MG63 (cell line): ENCODE data around the gene TPRG1L. TPM values are rescaled to one million over a fixed set of nuclear protein-coding genes. Genes with fewer than 3 reads are reported as not detected.
"Not testable (repeated sequence)": the region's sequence is repeated elsewhere in the genome, so short reads cannot be mapped to it uniquely, and the experiment has no call there.

Source experiments
- DNase-seq: peaks from one replicate; pipeline ENCODE4 v3.0.0-alpha.2; 2020
- H3K27me3 ChIP-seq: fragments of 250-450 bp; sonication (Bioruptor Pico); 2 replicates; pipeline ENCODE4 v1.5.1; 2020; ENCODE audit warnings: mild to moderate bottlenecking, moderate library complexity
- H3K36me3 ChIP-seq: fragments of 250-450 bp; sonication (Bioruptor Pico); 2 replicates; pipeline ENCODE4 v1.5.1; 2020; ENCODE audit warnings: mild to moderate bottlenecking, moderate library complexity
- H3K4me3 ChIP-seq: fragments of 250-450 bp; sonication (Bioruptor Pico); 2 replicates; pipeline ENCODE4 v1.5.1; 2020; ENCODE audit warnings: mild to moderate bottlenecking, moderate library complexity
- H3K9me3 ChIP-seq: fragments of 250-450 bp; sonication (Bioruptor Pico); 2 replicates; pipeline ENCODE4 v1.5.1; 2020; ENCODE audit warnings: mild to moderate bottlenecking, moderate library complexity
- total RNA-seq: library from RNA; depleted of rRNA; stranded (reverse); fragments of >200 nt; shearing (Covaris generic); gene quantifications from 2 replicates; pipeline ENCODE4 v1.2.3, GENCODE V29; 2014; ENCODE audit warnings: low replicate concordance; rRNA removed

Gene TPRG1L
- total RNA-seq: 32.4 and 34.5 TPM in 2 replicates

DNA sequence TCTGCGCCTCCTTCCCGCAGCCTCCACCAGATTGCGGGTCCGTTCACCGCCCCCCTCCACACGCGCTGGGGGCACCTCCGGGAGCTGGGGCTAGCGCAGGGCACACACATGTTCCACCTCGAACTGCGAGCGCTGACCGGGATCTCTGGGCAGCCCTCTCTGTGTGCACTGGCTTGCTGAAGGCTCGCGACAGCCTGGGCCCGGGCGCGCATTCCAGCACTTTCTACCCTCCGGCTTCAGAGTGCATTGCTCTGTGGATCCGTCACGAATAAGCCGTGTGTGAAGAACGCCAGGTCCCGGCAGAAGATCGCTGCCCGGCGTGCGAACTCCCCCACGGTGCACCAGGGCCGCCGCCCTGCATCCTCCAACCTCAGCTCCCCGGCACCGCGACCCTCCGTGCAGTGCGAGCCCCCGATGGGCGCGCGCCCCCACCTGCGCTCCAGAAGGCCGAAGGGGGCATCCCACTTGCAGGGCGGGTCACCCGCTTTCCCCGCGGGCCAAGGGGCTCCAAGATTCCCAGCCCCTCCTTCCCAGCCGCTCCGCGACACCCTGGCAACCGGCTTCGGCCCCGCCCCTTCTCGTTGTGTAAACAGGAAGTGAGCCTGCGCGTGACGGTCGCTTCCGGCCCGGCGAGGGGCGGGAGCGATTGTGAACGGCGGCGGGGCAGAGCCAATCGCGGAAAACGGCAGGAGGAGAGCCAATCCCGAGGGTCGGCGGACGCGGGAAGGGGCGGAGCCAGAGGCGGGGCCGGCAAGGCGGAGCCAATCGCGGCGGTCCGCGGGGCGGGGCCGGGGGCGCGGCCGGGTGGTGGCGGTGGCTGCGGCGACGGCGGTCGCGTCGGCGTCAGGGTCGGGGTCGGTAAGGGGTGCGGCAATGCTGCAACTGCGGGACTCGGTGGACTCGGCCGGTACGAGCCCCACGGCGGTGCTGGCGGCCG lies at the start of gene TPRG1L:
TPRG1L (plus strand) TSS at position 816 of the 937 bp plus-strand sequence; CDS start at position 874, 58 bp downstream.
- peak; percentile 95 for DNase-seq
- Histone ChIP-seq H3K9me3 (no peaks in the 10 kb centered on the region), H3K4me3 (peak within 1 kb of the TSS; percentile 86), H3K36me3 (peaks cover 9% of the 10 kb centered on the region), H3K27me3 (no peaks in the 10 kb centered on the region)

GRCh38 chr1:3575515-3575914 lies 49.3 kb upstream of the TPRG1L start:
- H3K4me3 ChIP-seq, H3K9me3 ChIP-seq, H3K27me3 ChIP-seq, DNase-seq: not testable (repeated sequence)
- peaks cover 14% of the 10 kb centered on the region for H3K36me3 ChIP-seq

DNA sequence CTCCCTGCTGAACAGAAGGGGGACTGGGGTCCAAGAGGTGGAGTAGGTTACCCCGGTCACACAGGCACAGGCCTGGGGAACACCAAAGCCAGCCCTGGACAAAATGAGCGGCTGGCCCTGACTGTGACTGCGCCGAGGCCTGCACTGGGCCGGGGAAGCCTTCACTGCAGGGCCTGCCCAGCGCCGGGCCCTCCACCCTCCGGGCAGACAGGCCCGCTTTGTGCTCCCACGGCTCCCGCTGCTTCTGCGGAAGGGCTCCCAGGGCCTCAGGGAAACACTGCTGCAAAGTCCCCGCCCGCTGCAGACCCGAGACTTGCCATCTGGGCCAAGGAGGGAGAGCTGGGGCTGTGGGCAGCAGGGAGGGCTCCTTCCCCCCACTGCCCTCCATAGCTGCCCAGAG lies 48.8 kb upstream of the TPRG1L start:
- Histone ChIP-seq H3K9me3 (no peaks in the 10 kb centered on the region), H3K36me3 (peaks cover 14% of the 10 kb centered on the region), H3K4me3 (no peak overlapping the region), H3K27me3 (no peaks in the 10 kb centered on the region)
- no peak for DNase-seq

- Histone ChIP-seq H3K36me3 (peaks cover 14% of the 10 kb centered on the region), H3K4me3 (no peak overlapping the region), H3K9me3 (no peaks in the 10 kb centered on the region), H3K27me3 (no peaks in the 10 kb centered on the region)
- no peak for DNase-seq
Observed at GRCh38 chr1:3577300-3577699, 47.5 kb upstream of the TPRG1L start.

GRCh38 chr1:3577711-3578432 lies 46.9 kb upstream of the TPRG1L start:
- H3K9me3 ChIP-seq: no peaks in the 10 kb centered on the region
- peak; percentile 20 for DNase-seq

DNA sequence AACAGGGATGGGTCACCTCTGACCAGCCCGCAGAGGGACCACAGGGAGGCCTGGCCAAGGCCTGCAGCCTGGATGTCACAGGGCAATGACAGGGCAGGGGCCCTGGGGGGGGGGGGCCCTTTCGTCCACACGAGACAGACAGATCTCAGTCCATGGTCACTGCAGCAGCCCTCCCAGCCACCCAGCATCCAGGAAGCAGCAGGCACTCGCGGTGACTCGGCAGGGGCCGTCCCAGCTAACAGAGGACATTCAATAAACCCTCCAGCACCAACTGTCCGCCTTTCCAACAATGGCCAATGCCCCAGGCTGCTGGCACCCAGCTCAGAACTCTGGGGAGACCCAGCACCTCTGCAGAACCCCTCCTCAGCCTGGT lies 46.4 kb upstream of the TPRG1L start:
- no peaks in the 10 kb centered on the region for H3K9me3 ChIP-seq

More at GRCh38 chr1:3577711-3578432, 46.9 kb upstream of the TPRG1L start:
- Histone ChIP-seq H3K27me3 (no peaks in the 10 kb centered on the region), H3K36me3 (peaks cover 14% of the 10 kb centered on the region), H3K4me3 (no peak overlapping the region)

DNA sequence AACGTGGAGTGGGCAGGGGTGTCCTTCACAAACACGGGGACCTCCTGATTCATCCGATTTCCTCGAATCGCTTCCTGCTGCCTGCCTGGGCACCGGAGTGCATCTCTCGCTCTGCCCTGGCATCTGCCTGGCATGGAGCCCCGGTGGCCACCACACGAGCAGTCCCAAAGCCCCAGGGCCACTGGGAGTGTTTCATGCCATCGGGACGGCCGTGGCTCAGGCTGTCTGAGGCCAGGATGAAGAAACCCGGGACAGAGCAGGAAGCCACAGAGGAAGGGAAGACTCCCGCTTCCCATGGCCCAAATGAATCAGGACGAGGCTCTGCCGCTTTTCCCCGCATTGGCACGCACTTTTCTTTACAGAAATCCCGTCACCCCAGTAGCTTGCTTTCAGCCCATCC lies 45.9 kb upstream of the TPRG1L start:
- Histone ChIP-seq H3K9me3 (no peaks in the 10 kb centered on the region), H3K27me3 (no peaks in the 10 kb centered on the region), H3K4me3 (no peak overlapping the region), H3K36me3 (peaks cover 14% of the 10 kb centered on the region)
- no peak for DNase-seq

More for the DNA sequence above, 46.4 kb upstream of the TPRG1L start:
- Histone ChIP-seq H3K4me3 (no peak overlapping the region), H3K27me3 (no peaks in the 10 kb centered on the region), H3K36me3 (peaks cover 14% of the 10 kb centered on the region)
- no peak for DNase-seq

- DNase-seq: no peak
Observed at GRCh38 chr1:3579626-3580025, 45.2 kb upstream of the TPRG1L start.

DNA sequence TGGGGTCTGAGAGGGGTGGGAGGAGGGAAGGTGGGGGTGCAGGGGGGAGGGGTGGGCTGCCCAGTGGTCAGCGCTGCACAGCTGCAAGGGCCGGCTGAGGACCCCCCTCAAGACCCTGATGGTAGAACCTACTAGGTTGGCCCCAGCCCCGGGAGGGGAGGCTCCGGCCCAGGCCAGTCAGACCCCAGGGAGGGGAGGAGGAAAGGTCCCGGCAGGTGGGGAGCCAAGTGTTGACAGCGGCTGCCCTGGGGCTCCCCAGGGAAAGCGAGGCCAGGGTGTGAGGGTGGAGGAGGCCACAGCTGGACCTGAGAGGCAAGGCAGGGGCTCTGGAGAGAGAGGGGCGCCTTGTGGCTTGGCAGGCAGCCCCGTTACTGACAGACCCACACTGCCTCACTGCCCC lies 44.6 kb upstream of the TPRG1L start:
- H3K27me3 ChIP-seq: no peaks in the 10 kb centered on the region
- H3K36me3 ChIP-seq: peaks cover 8% of the 10 kb centered on the region
- DNase-seq: no peak
- H3K9me3 ChIP-seq: no peaks in the 10 kb centered on the region
- H3K4me3 ChIP-seq: no peak overlapping the region

More at GRCh38 chr1:3579626-3580025, 45.2 kb upstream of the TPRG1L start:
- H3K27me3 ChIP-seq: no peaks in the 10 kb centered on the region
- no peak overlapping the region for H3K4me3 ChIP-seq
- peaks cover 14% of the 10 kb centered on the region for H3K36me3 ChIP-seq
- H3K9me3 ChIP-seq: no peaks in the 10 kb centered on the region

DNA sequence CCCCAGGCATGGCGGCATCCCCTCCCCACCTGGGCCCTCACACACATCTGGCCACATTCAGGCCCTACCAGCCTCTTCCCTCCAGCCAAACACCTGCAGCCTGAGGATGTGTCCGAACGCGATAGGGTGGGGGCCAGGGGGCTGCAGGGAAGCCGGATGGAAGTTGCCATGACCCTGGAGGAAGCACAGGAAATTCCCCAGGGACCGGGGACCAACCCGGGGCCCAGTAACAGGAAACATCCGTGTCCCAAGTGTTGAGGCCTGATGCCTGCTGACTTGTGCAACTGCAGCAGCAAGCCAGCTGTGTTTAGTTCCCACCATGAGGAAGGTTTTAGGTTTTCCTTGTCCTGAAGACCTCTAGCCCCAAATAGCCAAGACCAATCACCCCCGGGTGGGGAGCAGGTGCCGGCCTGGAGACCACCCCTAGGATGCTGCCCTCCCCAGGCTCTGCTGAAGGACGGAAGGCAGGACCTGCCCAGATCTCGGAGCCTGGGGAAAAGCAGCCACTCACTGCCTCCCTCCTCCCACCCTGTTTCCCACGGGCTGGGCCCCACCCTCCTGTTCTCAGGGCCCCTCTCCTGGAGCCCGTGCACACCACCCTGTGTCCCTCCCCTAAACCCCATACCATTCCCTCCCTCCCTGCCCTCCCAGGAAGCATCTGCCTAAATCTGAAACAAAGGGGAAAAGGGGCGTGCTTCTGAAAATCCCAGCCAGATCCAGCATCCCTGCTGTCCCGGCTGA lies 43.3 kb upstream of the TPRG1L start:
- no peak overlapping the region for H3K4me3 ChIP-seq
- no peak for DNase-seq
- no peaks in the 10 kb centered on the region for H3K9me3 ChIP-seq
- no peaks in the 10 kb centered on the region for H3K27me3 ChIP-seq
- peaks cover 5% of the 10 kb centered on the region for H3K36me3 ChIP-seq

DNA sequence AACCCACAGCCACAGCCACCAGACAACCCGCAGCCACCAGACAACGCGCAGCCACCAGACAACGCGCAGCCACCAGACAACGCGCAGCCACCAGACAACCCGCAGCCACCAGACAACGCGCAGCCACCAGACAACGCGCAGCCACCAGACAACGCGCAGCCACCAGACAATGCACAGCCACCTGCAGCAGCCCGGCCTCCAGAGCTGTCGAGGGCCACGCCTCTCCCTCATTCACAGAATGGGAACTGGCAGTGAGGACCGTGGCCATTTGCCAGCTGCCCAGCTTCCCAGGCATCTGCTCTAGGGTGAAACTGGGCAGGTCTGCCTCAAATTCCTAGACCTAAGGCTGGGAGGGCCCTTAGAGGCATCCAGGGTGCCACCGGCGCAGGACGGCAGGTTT lies 41.1 kb upstream of the TPRG1L start:
- not testable (repeated sequence) for H3K27me3 ChIP-seq, H3K4me3 ChIP-seq, DNase-seq, H3K36me3 ChIP-seq, H3K9me3 ChIP-seq

- Histone ChIP-seq H3K36me3 (peaks cover 3% of the 10 kb centered on the region; the same call in 1 of the 2 replicates), H3K4me3 (no peak overlapping the region), H3K9me3 (no peaks in the 10 kb centered on the region), H3K27me3 (no peaks in the 10 kb centered on the region)
- DNase-seq: no peak
Observed at GRCh38 chr1:3584915-3585314, 39.9 kb upstream of the TPRG1L start.

DNA sequence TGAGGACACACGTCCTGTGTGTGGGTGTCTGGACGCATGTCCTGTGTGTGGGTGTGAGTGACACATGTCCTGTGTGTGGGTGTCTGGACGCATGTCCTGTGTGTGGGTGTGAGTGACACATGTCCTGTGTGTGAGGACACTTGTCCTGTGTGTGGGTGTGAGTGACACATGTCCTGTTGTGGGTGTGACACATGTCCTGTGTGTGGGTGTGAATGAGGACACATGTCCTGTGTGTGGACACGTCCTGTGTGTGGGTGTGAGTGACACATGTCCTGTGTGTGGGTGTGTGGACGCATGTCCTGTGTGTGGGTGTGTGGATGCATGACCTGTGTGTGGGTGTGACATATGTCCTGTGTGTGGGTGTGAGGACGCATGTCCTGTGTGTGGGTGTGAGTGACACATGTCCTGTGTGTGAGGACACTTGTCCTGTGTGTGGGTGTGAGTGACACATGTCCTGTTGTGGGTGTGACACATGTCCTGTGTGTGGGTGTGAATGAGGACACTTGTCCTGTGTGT lies 39.4 kb upstream of the TPRG1L start:
- H3K9me3 ChIP-seq, H3K27me3 ChIP-seq, H3K36me3 ChIP-seq, H3K4me3 ChIP-seq, DNase-seq: not testable (repeated sequence)

- no peak for DNase-seq
- H3K9me3 ChIP-seq: no peaks in the 10 kb centered on the region
- H3K36me3 ChIP-seq: peaks cover 3% of the 10 kb centered on the region; the same call in 1 of the 2 replicates
- no peaks in the 10 kb centered on the region for H3K27me3 ChIP-seq
- no peak overlapping the region for H3K4me3 ChIP-seq
Observed at GRCh38 chr1:3585940-3586568, 38.8 kb upstream of the TPRG1L start.

GRCh38 chr1:3586986-3587759 lies 37.6 kb upstream of the TPRG1L start:
- no peak for DNase-seq
- Histone ChIP-seq H3K27me3 (no peaks in the 10 kb centered on the region), H3K36me3 (peaks cover 3% of the 10 kb centered on the region; the same call in 1 of the 2 replicates), H3K9me3 (no peaks in the 10 kb centered on the region), H3K4me3 (no peak overlapping the region)
